Endothelial cell (in vitro differentiated cells): ENCODE data around the gene SRRT. TPM values are rescaled to one million over a fixed set of nuclear protein-coding genes. Genes with fewer than 3 reads are reported as not detected.
A peak's percentile ranks its signal among the peaks of the same experiment; 100 is the strongest.

Experiments used
- DNase-seq: peaks from one replicate; pipeline ENCODE4 v3.0.0; 2021; ENCODE audit warnings: low spot score
- H3K27ac Mint-ChIP-seq: one replicate; pipeline ENCODE4 v1.8.0; 2021; ENCODE audit warnings: mixed read lengths, inconsistent platforms; ENCODE audit not compliant: unreplicated experiment
- H3K27me3 Mint-ChIP-seq: one replicate; pipeline ENCODE4 v1.8.0; 2021; ENCODE audit warnings: mild to moderate bottlenecking, moderate library complexity, mixed read lengths, inconsistent platforms; ENCODE audit not compliant: unreplicated experiment
- H3K36me3 Mint-ChIP-seq: one replicate; pipeline ENCODE4 v1.8.0; 2021; ENCODE audit warnings: mild to moderate bottlenecking, low read depth, mixed read lengths, inconsistent platforms; ENCODE audit not compliant: unreplicated experiment
- H3K4me1 Mint-ChIP-seq: one replicate; pipeline ENCODE4 v1.8.0; 2021; ENCODE audit warnings: mild to moderate bottlenecking, mixed read lengths, inconsistent platforms; ENCODE audit not compliant: unreplicated experiment
- H3K4me3 Mint-ChIP-seq: one replicate; pipeline ENCODE4 v1.8.0; 2021; ENCODE audit warnings: mild to moderate bottlenecking, mixed read lengths, inconsistent platforms; ENCODE audit not compliant: unreplicated experiment
- H3K9me3 Mint-ChIP-seq: one replicate; pipeline ENCODE4 v1.8.0; 2021; ENCODE audit warnings: mixed read lengths, inconsistent platforms; ENCODE audit not compliant: unreplicated experiment
- total RNA-seq: library from RNA; stranded (reverse); fragmentation: NEBNext Ultra II Directional; extraction: Animal tissue kit (Norgen Biotek cat#: 25700); gene quantifications from one replicate; pipeline ENCODE4 v1.2.1, GENCODE V29; 2021; ENCODE audit not compliant: unreplicated experiment
- TF ChIP-seq, protein P1 (sequence below): fragments of 200-600 bp; sonication (generic); IDR thresholded peaks from one replicate; pipeline ENCODE4 v1.5.0; 2021; ENCODE audit warnings: antibody characterized with exemption; ENCODE audit not compliant: unreplicated experiment

SRRT gene
- total RNA-seq, 1 donor from 2014 or later = 173 TPM

DNA sequence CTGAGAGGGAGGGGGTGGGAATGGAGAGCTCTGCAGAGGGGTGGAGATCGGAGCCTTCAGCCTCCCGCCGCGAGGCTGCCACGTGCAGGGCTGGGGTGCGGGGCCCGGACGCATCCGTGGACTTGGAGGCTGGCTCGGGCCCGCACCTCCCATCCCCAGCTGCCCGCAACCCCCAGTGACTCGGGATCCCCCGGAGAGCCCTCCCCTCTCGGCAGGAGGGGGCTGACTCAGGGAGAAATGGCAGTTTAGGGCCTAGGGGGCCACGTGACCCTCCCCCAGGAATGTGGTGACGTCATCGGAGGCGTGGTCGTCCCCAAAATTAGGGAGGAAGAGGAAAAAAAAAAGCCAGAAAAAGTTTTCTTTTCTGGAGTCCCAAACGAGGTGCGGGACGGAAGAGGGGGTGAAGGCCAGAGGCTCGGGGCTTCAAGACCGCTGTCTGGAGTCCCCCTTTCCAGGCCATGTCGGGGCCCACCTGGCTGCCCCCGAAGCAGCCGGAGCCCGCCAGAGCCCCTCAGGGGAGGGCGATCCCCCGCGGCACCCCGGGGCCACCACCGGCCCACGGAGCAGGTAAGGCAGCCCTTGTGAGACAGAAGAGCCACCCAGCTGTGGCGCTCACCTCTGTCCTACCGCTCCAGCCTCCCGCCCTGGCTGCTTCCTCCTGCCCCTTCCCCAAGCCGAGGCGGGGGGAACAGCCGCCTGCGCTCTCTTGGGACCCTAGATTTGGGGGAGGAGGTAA lies 7.7 kb upstream of the SRRT start, which contains the start of gene TRIP6:
Gene TRIP6 (plus strand): TSS at position 348 of the 736 bp plus-strand sequence. CDS start 111 bp downstream, at position 459.
- peak within 1 kb of the TSS; percentile 95 for H3K4me3 Mint-ChIP-seq
- H3K36me3 Mint-ChIP-seq = peaks cover 26% of the 10 kb centered on the region
- no peaks in the 10 kb centered on the region for H3K9me3 Mint-ChIP-seq
- H3K27me3 Mint-ChIP-seq = peaks cover 13% of the 10 kb centered on the region
- TF ChIP-seq, protein P1, sequence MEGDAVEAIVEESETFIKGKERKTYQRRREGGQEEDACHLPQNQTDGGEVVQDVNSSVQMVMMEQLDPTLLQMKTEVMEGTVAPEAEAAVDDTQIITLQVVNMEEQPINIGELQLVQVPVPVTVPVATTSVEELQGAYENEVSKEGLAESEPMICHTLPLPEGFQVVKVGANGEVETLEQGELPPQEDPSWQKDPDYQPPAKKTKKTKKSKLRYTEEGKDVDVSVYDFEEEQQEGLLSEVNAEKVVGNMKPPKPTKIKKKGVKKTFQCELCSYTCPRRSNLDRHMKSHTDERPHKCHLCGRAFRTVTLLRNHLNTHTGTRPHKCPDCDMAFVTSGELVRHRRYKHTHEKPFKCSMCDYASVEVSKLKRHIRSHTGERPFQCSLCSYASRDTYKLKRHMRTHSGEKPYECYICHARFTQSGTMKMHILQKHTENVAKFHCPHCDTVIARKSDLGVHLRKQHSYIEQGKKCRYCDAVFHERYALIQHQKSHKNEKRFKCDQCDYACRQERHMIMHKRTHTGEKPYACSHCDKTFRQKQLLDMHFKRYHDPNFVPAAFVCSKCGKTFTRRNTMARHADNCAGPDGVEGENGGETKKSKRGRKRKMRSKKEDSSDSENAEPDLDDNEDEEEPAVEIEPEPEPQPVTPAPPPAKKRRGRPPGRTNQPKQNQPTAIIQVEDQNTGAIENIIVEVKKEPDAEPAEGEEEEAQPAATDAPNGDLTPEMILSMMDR = no peak
- DNase-seq = peak; percentile 70
- H3K4me1 Mint-ChIP-seq = peaks cover 21% of the 10 kb centered on the region
- peak within 1 kb of the TSS; percentile 95 for H3K27ac Mint-ChIP-seq

DNA sequence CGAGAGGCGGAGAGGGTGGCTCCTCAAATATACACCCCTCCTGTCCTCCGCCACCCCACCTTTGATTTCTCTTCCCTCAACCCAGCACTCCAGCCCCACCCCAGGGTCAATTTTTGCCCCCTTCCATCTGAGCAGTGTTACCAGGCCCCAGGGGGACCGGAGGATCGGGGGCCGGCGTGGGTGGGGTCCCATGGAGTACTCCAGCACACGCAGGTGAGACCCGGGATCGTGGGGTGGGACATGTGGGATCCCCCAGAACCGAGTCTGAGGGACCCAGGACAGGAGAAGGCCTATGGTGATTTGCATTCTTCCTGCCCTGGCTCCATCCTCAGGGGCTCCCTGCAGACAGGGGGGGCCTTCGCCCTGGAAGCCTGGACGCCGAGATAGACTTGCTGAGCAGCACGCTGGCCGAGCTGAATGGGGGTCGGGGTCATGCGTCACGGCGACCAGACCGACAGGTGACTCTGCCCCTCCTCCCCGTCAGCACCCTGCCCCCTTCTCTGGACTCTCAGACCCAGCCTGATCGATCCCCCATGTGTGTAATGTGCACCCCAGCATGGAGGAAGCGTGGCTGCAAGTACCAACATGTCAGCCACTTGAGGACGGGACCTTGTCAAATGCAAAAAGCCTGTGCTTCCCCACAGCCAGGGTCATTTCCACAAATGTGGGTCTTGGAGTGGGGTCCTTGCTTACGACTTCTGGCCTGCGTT lies 7.0 kb upstream of the SRRT start:
- peaks cover 23% of the 10 kb centered on the region for H3K36me3 Mint-ChIP-seq

DNA sequence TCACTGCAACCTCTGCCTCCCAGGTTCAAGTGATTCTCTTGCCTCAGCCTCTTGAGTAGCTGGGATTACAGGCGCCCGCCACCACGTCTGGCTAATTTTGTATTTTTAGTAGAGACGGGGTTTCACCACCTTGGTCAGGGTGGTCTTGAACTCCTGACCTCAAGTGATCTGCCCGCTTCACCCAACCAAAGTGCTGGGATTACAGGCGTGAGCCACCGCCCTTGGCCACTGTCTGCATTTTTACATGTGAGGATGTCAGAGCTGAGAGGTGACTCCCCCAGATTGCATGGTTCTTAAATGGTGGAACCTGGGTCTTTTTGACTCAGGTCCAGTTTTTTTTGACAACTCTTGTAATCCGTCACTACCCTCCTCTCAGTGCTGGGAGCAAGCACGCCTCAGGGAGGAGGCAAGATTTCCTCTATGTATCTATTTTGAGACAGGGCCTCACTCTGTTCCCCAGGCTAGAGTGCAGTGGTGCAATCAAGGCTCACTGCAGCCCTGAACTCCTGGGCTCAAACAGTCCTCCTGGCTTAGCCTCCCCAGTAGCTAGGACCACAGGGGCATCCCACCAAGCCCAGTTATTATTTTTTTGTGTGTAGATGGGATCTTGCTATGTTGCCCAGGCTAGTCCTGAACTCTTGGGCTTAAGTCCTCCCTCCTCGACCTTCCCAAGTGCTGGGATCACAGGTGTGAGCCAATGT lies 1.2 kb upstream of the SRRT start:
- H3K36me3 Mint-ChIP-seq = peaks cover 36% of the 10 kb centered on the region
- DNase-seq = no peak
- TF ChIP-seq, protein P1 = no peak
- peak overlapping the region; percentile 98 for H3K4me3 Mint-ChIP-seq
- H3K27me3 Mint-ChIP-seq = peaks cover 25% of the 10 kb centered on the region
- H3K27ac Mint-ChIP-seq = peak overlapping the region; percentile 96
- no peaks in the 10 kb centered on the region for H3K9me3 Mint-ChIP-seq
- H3K4me1 Mint-ChIP-seq = peaks cover 39% of the 10 kb centered on the region

More for the DNA sequence above, 7.0 kb upstream of the SRRT start:
- DNase-seq = no peak
- H3K9me3 Mint-ChIP-seq = no peaks in the 10 kb centered on the region
- H3K27me3 Mint-ChIP-seq = peaks cover 13% of the 10 kb centered on the region
- H3K4me1 Mint-ChIP-seq = peaks cover 21% of the 10 kb centered on the region
- H3K4me3 Mint-ChIP-seq = peak overlapping the region; percentile 92
- peak overlapping the region; percentile 78 for H3K27ac Mint-ChIP-seq
- TF ChIP-seq, protein P1 = no peak

DNA sequence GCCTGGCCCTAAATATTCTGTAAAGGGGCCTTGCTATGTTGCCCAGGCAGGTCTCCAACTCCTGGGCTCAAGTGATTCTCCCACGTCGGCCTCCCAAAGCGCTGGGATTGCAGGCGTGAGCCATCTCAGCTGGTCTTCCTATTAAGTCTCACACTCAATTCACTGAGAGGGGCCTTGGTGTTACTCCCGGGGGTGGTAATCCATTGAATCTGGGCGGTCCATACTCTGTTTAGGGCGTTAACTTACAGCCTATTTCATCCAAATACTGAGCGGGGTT lies 665 bp upstream of the SRRT start:
- Mint-ChIP-seq H3K4me1 (peaks cover 35% of the 10 kb centered on the region), H3K36me3 (peaks cover 36% of the 10 kb centered on the region)
- DNase-seq = no peak

More for the DNA sequence above, 665 bp upstream of the SRRT start:
- Mint-ChIP-seq H3K27ac (peak overlapping the region; percentile 96), H3K9me3 (no peaks in the 10 kb centered on the region), H3K27me3 (peaks cover 25% of the 10 kb centered on the region), H3K4me3 (peak overlapping the region; percentile 98)
- TF ChIP-seq, protein P1 = no peak
